ENCODE results near the gene GALNT7. TPM values are rescaled to one million over a fixed set of nuclear protein-coding genes. Genes with fewer than 3 reads are reported as not detected.

The GALNT7 gene
- total and polyA plus RNA-seq, 10 of the 15 experiments (the other 5 are each of a cell fraction or from before 2014, with no cell fraction given): 14.2 to 33.2 (median 28.9) TPM

- intact Hi-C loops (cut with micrococcal nuclease; ENCODE audit: unreplicated experiment): no loop called here
- Histone ChIP-seq H2AFZ (ENCODE audit: control insufficient read depth, low read depth, low read length) (peak overlapping the region; percentile 56), H3K27me3 (replicated peaks in 1 of 2; ENCODE audit: control insufficient read depth in 2 of 2, insufficient read depth in 2 of 2, low read length in 1 of 2) (no peaks in the 10 kb centered on the region), H3K4me2 (ENCODE audit: control insufficient read depth, insufficient read depth) (peak overlapping the region; percentile 44), H3K27ac (ENCODE audit: control insufficient read depth, insufficient read depth) (peak overlapping the region; percentile 66), H3K4me1 (ENCODE audit: control insufficient read depth, insufficient read depth, low read length) (peaks cover 13% of the 10 kb centered on the region; the same call in 1 of the 2 replicates), H3K79me2 (ENCODE audit: control insufficient read depth, insufficient read depth, low read length) (peaks cover 53% of the 10 kb centered on the region), H3K36me3 (ENCODE audit: control insufficient read depth in 2 of 2, insufficient read depth in 2 of 2, low read length in 1 of 2) (no peaks in the 10 kb centered on the region), H3K9ac (ENCODE audit: control insufficient read depth, insufficient read depth, low read length) (no peak overlapping the region), H3K4me3 (no peak overlapping the region), H3K9me3 (replicated peaks; ENCODE audit: control insufficient read depth, insufficient read depth, low read length) (no peaks in the 10 kb centered on the region; the same call in 1 of the 3 replicates), H4K20me1 (ENCODE audit: control insufficient read depth, insufficient read depth) (no peaks in the 10 kb centered on the region)
- 91% methylated on average over 5 of the region's 5 CpGs for WGBS (ENCODE audit: insufficient coverage, insufficient replicate concordance, low lambda C conversion rate, missing lambda C conversion rate)
- peak; percentile 44 for ATAC-seq
- SMC1A ChIA-PET (ENCODE audit: uncharacterized antibody, unreplicated experiment): interaction anchor here (0.6 to 2.8 kb wide), 7 partner anchors 9 to 172 kb away, joined by 3 to 11 read pairs (median 7); partner anchors contain the start of gene GALNT7
- in situ Hi-C loops (cut with MboI): no loop called here
- FAIRE-seq: no peak
- DNase-seq (ENCODE audit: low read depth, low spot score): no peak
- BruUV-seq (replicated peaks): no TSS peak
- CTCF ChIA-PET: interaction anchor here (1.0 to 1.4 kb wide), 4 partner anchors 15 to 172 kb away, joined by 3 to 5 read pairs (median 4); no protein-coding TSS in a partner anchor
- POLR2A ChIA-PET: interaction anchor here (0.6 kb wide), 1 partner anchor 10 kb away, joined by 4 read pairs; no protein-coding TSS in a partner anchor
- RAD21 ChIA-PET (ENCODE audit: unreplicated experiment): interaction anchor here (0.9 to 1.5 kb wide), 6 partner anchors 9 to 116 kb away, joined by 3 to 6 read pairs (median 4); no protein-coding TSS in a partner anchor
- no peak for TF ChIP-seq ASH2L (IDR thresholded peaks at IDR 0.05; ENCODE audit: borderline replicate concordance, low read depth)
- TF ChIP-seq HDAC6 (IDR thresholded peaks at IDR 0.05; ENCODE audit: unreplicated experiment): no peak
- no peak for TF ChIP-seq CEBPZ (IDR thresholded peaks at IDR 0.05; ENCODE audit: low read depth, low read length)
- no peak for TF ChIP-seq EZH2 (IDR thresholded peaks at IDR 0.05; ENCODE audit: borderline replicate concordance, control insufficient read depth, low read depth, low read length)
- no peak for TF ChIP-seq RB1 (IDR thresholded peaks at IDR 0.05; ENCODE audit: borderline replicate concordance)
- no peak for TF ChIP-seq NR2C1 (IDR thresholded peaks at IDR 0.05)
- TF ChIP-seq JUNB (IDR thresholded peaks at IDR 0.05): peak; percentile 50
- TF ChIP-seq NR2C2 (IDR thresholded peaks at IDR 0.05; ENCODE audit: borderline replicate concordance, control insufficient read depth, insufficient read length, low read depth): no peak
- no peak for TF ChIP-seq ATF7 (IDR thresholded peaks at IDR 0.05; ENCODE audit: low read depth)
- TF ChIP-seq ATF2 (IDR thresholded peaks at IDR 0.05; ENCODE audit: low read length): peak; percentile 60; the same call in 1 of the 2 replicates
- TF ChIP-seq CTCF (IDR thresholded peaks at IDR 0.05 in 2 of 3, conservative IDR thresholded peaks at IDR 0.05 in 1 of 3; ENCODE audit: control insufficient read depth in 2 of 3, extremely low read depth in 1 of 3, insufficient read depth in 1 of 3, low read depth in 3 of 3, low read length in 3 of 3): no peak
- peak; percentile 35; the same call in 1 of the 2 replicates for TF ChIP-seq CREB1 (IDR thresholded peaks at IDR 0.05; ENCODE audit: low read depth)
- peak in 1 of 2 experiments; percentile 50; a peak in 1 of 4 replicates for TF ChIP-seq ETV6 (conservative IDR thresholded peaks at IDR 0.05 in 1 of 2, IDR thresholded peaks at IDR 0.05 in 1 of 2; ENCODE audit: borderline replicate concordance in 1 of 2, low read depth in 1 of 2)
- TF ChIP-seq E2F4 (IDR thresholded peaks at IDR 0.05; ENCODE audit: low read depth, low read length): no peak
- TF ChIP-seq DPF2 (IDR thresholded peaks at IDR 0.05): no peak
These were observed 17.4 kb downstream of the GALNT7 start for GRCh38 chr4:173185847-173186510.

Data from GM12878 (cell line).